Stimulated activated CD8-positive, alpha-beta memory T cell treated with anti-CD3 and anti-CD28 coated beads, Interleukin-15, amount 100 ng/mL, for 48 hours (primary cell): ENCODE results near the gene SHTN1.

Experiments
- DNase-seq, 2 donors: peaks; one replicate each; pipeline ENCODE4 v3.0.0-alpha.2; 2020; ENCODE audit warnings: low read depth in 2 of 2

Gene SHTN1

GRCh38 chr10:116873134-116873533 lies 131.9 kb downstream of the SHTN1 start:
- no peak for DNase-seq

DNA sequence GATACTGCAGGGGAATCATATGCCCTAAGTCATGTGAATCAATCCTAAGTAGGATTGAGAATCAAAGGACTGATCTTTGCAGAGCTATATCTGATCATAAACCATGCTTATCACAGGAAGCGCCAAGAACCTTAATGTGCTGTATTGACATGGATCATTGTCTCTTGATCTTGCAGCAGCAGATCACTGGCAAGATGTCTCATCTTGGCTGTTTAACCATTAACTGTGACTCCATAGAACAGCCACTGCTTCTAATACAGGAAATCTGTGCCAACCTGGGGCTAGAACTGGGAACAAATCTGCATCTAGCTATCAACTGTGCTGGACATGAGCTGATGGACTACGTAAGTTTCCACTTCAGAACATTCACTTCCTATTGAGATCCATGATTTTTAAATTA lies 134.0 kb downstream of the SHTN1 start:
- DNase-seq: no peak

DNA sequence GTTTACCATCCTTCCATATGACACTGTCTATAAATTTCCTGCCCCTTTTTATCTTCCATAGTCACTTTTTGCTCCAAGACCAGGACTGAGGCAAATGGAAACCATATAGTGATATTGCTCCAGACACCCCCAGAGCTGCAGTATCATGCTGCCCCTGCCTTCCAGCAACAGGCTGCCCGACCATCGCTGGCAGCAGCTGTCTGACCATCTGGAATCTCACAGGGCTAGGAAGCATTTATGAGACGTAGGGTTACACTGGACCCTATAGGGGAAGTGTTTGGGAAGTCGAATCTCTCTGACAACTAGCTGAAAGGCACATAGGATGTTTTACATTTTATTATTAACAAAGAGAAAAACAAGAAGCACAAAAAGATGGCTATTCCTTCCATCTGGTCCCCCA lies 136.3 kb downstream of the SHTN1 start:
- DNase-seq: no peak

DNA sequence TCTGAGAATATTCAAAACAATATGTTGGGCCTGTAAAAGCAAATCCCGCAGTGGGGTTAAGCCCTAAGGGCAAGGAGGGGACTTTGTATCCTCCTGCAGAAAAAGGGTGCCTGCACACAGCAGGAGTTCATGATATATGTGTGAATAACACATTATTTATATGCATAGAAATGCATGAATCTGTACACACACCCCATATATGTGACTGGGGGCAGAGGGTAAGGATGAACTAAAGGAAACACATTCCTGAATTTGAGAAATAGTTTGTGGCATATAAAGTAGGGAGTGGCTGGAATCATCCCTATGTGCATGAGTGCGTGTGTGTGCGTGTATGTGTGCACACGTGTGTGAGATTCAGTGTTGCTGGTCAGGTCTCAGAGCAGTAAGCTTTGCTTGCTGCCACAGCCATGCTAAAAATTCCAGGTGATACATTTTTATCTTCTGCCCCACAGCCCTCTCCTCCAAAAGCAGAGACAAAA lies 136.8 kb downstream of the SHTN1 start:
- DNase-seq: no peak

DNA sequence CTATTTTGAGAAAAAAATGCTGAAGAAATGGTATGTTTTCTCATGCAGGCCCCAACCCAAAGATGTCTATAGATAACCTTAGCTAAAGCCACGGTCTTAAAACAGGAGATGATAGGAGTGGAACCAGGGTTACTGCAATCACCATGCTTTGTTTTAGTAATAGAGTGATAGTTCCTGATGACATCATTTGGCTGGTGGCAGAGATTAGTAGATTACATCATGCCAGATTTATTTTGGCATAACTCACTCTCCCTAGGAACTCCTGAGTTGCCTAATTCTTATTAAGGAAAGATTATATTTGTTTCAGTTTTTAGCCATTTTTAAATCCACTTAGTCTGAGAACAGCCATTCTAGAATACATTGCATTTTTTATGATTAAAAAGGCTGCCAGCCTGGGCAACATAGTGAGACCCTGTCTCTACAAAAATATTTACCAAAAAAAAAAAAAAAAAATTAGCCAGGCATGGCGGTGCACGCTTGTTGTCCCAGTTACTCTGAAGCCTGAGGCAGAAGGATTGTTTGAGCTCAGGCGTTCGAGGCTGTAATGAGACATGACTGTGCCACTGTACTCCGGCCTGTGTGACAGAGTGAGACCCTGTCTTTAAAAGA lies 137.9 kb downstream of the SHTN1 start:
- no peak for DNase-seq

- no peak for DNase-seq
Measured at GRCh38 chr10:116866066-116866465, 138.9 kb downstream of the SHTN1 start.

GRCh38 chr10:116864436-116864835 lies 140.6 kb downstream of the SHTN1 start:
- DNase-seq: no peak

DNA sequence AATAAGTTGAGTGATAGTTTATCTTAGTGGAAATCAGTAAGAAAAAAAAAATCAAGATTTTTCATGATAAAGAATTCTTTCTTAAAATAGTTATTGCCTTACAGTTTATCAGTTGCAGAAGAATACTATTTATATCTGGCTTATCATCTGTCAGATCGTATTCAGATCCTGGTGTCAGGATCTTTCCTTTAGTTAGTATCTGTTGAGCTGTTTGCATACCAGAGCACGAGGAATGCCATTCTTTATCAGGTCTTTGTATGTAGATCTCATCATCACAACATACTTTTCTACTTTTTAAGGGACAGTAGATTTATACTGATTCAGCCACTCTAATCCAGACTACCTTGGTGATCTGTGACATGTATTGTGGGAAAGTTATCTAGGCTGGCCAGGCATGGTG lies 143.2 kb downstream of the SHTN1 start:
- no peak for DNase-seq

GRCh38 chr10:116857156-116857555 lies 147.8 kb downstream of the SHTN1 start:
- no peak for DNase-seq

DNA sequence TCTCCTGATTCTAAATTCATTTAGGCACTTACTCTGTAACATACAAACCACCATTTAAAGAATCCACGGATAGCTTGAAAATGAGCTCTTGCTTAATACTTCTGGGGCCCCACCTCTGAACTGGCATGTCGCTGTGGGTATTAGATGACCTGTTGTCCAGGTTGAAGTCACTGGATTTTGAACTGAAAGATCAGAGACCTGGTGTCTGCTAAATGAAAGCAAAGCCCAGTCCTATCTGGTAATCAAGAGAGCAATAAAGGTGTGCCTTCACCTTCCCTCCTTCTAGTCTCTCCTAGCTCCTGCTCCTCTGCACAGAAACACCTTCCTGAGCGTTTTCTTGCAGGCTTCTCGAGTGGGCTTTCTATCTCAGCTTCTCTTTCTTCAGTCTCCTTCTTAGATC lies 151.3 kb downstream of the SHTN1 start:
- no peak for DNase-seq

- no peak for DNase-seq
Measured at GRCh38 chr10:116853287-116853686, 151.7 kb downstream of the SHTN1 start.

GRCh38 chr10:116852246-116852645 lies 152.7 kb downstream of the SHTN1 start:
- DNase-seq: no peak

DNA sequence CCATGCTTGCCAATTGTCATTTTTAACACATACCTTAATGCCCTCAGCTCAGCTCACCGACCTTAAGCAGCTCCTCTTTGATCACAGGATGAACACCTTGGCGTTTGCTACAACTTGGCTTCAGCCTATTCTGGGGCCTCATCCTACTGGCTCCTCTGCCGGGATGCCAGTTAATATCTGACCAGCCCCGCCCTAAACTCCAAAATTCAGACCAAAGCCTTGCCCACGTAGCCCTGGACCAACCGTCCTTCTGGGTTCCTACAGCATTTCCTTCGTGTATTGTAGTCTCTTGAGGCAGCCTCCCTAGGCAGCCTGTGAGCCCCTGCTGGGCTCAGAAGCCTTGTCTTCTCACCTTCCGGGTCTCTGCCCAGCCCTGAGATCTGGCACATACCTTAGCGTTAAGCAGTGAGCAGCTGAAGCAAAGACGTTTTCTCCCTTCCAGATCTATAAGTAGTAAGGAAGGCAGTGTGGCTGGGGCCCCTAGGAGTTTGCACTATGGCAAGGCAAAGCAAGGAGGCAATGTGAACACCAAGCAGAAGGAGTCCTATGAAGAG lies 154.9 kb downstream of the SHTN1 start:
- no peak for DNase-seq

DNA sequence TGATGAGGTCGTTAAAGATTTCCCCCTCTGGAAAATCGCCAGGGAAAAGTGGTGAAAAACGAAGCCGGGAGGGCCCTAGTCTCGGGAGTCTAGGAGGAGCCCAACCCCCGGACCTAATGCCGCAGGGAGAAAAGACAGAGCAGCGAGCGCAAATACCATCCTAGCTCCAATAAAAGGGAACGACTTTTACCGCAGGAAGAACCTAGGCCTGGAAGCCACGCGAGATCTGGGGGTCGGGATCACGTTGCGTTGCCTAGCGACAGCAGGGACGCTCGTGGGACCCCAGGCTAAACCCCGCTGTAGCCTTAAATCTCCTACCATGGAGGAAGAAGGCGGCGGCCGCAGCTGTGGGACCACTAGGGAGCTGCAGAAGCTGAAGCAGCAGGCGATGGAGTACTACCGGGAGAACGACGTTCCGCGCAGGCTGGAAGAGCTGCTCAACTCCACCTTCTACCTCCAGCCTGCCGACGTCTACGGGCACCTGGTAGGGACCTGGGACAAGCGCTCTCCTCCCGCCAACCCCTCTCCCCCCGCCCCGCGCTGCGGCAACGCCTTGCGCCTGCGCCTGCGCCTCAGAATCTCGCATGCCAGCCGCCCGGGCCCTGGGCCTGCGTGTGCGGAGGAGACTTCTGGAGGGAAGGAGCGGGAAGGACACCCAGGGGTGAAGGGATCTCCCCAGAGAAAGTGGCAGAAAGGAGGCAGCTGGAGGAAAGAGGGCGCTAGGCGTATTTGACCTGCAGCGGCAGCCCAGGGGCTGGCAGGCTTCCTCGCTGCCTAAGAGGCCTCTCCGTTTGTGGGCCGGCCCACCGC lies 155.5 kb downstream of the SHTN1 start, which contains the start of gene ENO4:
Gene ENO4 (plus strand): TSS at position 252 of the 810 bp plus-strand sequence. CDS start 68 bp downstream, at position 320.
- no peak for DNase-seq

GRCh38 chr10:116848944-116849247 lies 156.1 kb downstream of the SHTN1 start:
- DNase-seq: no peak

DNA sequence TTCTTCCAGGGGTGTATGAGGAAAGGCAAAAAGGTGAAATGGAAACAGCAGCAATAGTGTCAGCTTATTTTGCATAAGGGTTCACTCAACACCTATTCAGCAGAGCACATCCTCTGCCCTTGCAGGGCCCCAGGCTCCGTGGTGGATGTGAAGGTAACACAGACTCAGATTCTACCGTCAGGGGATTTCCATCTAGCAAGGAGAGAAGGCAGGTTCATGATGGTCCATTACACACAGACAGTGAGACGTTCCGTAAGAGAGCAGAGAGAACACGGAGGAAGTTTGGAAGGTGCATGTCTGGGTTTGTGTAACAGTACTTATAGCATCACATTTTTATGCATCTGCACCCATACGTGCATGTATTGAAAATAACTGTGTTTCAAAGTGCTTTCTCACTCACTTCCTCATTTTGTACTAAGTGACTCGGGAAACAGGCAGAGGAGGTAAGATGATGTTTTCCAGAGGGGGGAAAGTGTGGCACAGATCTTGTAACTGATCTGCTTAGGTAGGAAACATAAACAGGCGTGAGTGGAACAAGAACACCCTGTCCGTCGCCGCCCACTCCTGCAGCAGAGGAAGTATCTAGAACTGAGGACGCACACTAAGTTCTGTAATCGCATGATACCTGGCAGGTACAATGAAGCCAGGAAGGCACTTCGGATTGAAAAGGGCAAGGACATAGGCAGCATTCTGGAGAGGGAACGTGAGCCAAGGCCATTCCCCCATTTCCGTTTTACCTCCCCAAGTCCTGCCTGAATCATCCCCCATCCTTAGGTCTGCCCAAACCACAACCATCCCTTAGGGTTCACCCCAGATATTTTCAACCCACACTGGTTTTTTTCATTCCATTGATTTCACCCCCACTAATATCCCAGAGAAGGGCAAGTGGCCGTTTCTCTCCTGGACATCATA lies 156.7 kb downstream of the SHTN1 start:
- no peak for DNase-seq

DNA sequence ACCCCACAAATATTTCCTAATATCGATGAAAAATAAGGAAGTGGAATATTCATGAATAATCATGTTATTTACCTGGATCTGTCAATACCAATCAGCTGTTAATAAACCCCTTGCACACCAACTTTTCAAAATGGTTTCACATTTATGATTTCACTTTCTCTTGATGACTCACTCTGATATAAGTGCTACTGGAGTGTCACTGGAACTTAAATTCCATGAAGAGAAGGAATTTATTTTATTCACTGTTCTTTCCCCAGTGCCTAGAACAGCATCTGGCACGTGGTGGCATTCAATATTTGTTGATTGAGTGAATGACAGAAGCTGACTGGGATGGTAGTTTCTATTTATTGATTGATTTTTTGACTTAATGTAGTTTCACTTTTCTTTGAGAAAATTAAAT lies 159.2 kb downstream of the SHTN1 start:
- DNase-seq: no peak

- no peak for DNase-seq
Measured at GRCh38 chr10:116840389-116841075, 164.5 kb downstream of the SHTN1 start.

- DNase-seq: no peak
Measured at GRCh38 chr10:116838143-116838725, 166.8 kb downstream of the SHTN1 start.

DNA sequence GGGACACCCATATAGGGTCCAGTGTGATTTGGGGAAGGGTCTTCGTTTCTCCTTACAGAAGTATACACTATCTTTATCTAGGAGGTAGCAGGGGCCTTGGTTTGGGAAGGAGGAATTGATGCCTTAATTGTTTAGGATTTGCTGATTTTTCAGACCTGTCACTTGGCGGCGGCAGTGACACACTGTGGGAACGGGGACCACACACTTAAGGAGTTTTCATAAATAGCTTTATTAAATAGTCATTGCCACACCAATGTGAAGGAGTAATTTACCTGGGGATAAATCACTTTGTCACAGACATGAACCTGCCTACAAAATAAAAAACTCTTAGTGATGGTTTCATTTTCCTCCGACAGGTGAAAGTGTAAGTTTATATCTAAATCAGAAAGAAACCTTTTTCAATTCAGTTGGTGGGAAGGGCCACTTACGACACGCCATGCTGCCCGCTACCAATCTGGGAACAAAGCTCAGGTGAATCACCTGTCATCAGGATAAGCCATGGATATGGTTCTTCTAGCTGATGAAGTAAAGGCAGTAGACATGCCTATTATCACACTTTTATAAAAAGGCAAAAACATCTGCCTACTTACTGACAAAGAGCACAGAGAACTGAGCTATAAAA lies 168.0 kb downstream of the SHTN1 start:
- no peak for DNase-seq

GRCh38 chr10:116836083-116836482 lies 168.9 kb downstream of the SHTN1 start:
- DNase-seq: no peak
